ENCODE measurements around the gene NEBL.

The NEBL gene

GRCh38 chr10:20858292-20859124 is 38.6 kb downstream of the NEBL start:
- no peak for DNase-seq (ENCODE audit: low read depth)

GRCh38 chr10:20856484-20856883 is 40.6 kb downstream of the NEBL start:
- no peak for DNase-seq (ENCODE audit: low read depth)

GRCh38 chr10:20855398-20856038 is 41.6 kb downstream of the NEBL start:
- no peak for DNase-seq (ENCODE audit: low read depth)

- DNase-seq (ENCODE audit: low read depth): no peak
Measured at GRCh38 chr10:20853276-20853675, 43.8 kb downstream of the NEBL start.

- DNase-seq (ENCODE audit: low read depth): no peak
Measured at GRCh38 chr10:20852303-20852702, 44.8 kb downstream of the NEBL start.

GRCh38 chr10:20847512-20847911 is 49.6 kb downstream of the NEBL start:
- DNase-seq (ENCODE audit: low read depth): no peak

GRCh38 chr10:20846263-20846662 is 50.8 kb downstream of the NEBL start:
- no peak for DNase-seq (ENCODE audit: low read depth)

- no peak for DNase-seq (ENCODE audit: low read depth)
Measured at GRCh38 chr10:20841419-20841818, 55.7 kb downstream of the NEBL start.

- no peak for DNase-seq (ENCODE audit: low read depth)
Measured at GRCh38 chr10:20839910-20840309, 57.2 kb downstream of the NEBL start.

- no peak for DNase-seq (ENCODE audit: low read depth)
Measured at GRCh38 chr10:20839141-20839540, 58.0 kb downstream of the NEBL start.

GRCh38 chr10:20836401-20836800 is 60.7 kb downstream of the NEBL start:
- DNase-seq (ENCODE audit: low read depth): no peak

- no peak for DNase-seq (ENCODE audit: low read depth)
Measured at GRCh38 chr10:20835335-20835734, 61.8 kb downstream of the NEBL start.

GRCh38 chr10:20834825-20835224 is 62.3 kb downstream of the NEBL start:
- DNase-seq (ENCODE audit: low read depth): no peak

- DNase-seq (ENCODE audit: low read depth): no peak
Measured at GRCh38 chr10:20822825-20823224, 74.3 kb downstream of the NEBL start.

- DNase-seq (ENCODE audit: low read depth): no peak
Measured at GRCh38 chr10:20817646-20818045, 79.5 kb downstream of the NEBL start.

GRCh38 chr10:20817116-20817515 is 80.0 kb downstream of the NEBL start:
- DNase-seq (ENCODE audit: low read depth): no peak

- DNase-seq (ENCODE audit: low read depth): no peak
Measured at GRCh38 chr10:20814116-20814515, 83.0 kb downstream of the NEBL start.

GRCh38 chr10:20811131-20811530 is 86.0 kb downstream of the NEBL start:
- no peak for DNase-seq (ENCODE audit: low read depth)

GRCh38 chr10:20809631-20810030 is 87.5 kb downstream of the NEBL start:
- no peak for DNase-seq (ENCODE audit: low read depth)

- no peak for DNase-seq (ENCODE audit: low read depth)
Measured at GRCh38 chr10:20806487-20806886, 90.6 kb downstream of the NEBL start.

GRCh38 chr10:20797290-20797689 is 99.8 kb downstream of the NEBL start:
- DNase-seq (ENCODE audit: low read depth): no peak

- no peak for DNase-seq (ENCODE audit: low read depth)
Measured at GRCh38 chr10:20795391-20795790, 101.7 kb downstream of the NEBL start.

GRCh38 chr10:20785174-20785573 is 111.9 kb downstream of the NEBL start:
- DNase-seq (ENCODE audit: low read depth): no peak
